ENCODE data around the gene PCLAF. TPM values are rescaled to one million over a fixed set of nuclear protein-coding genes. Genes with fewer than 3 reads are reported as not detected.

Gene PCLAF
- total and polyA plus RNA-seq, 4 donors = 1.4 to 72.2 (median 3.4) TPM

DNA sequence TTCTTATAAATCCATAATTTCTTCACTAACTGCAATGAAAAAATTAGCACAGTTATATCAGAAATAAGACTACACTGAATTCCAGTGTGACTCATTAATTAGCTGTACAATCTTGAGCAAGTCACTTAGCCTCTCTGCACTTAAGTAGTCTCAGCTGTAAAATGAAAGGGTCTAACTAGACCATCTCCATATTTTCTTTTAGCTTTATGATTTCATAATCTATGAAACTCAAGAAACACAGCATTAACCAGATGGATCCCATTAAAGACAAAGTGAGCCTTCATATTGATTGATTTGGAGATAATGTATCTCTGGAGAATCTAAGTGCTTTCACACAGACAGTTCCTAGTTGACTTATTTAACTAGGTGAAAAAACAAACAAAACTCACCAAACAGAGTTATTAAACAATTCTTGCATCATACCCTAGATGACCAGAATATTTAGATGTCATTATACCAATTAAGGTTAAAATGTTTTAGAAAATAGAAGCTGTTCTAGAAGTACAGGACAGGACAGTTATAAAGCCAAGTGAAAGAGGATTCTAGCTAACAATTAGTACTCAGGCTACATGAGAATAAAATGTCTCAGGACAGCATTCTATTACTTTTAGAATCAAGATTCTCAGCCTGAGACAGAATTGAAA lies 36.5 kb downstream of the PCLAF start:
- Histone ChIP-seq H3K4me3 (ENCODE audit: low read depth in 1 of 3, low read length in 3 of 3) (no peak overlapping the region), H3K36me3 (ENCODE audit: control insufficient read depth in 4 of 4, insufficient read depth in 3 of 4, low read depth in 1 of 4, low read length in 3 of 4) (peaks cover 0 to 5% (median 0%) of the 10 kb centered on the region in 4 donors), H3K9me3 (ENCODE audit: control insufficient read depth in 4 of 4, low read length in 3 of 4) (no peaks in the 10 kb centered on the region), H3K27me3 (ENCODE audit: control insufficient read depth in 4 of 4, insufficient read depth in 4 of 4, low read length in 3 of 4) (no peaks in the 10 kb centered on the region), H3K4me1 (ENCODE audit: control insufficient read depth in 4 of 4, insufficient read depth in 4 of 4, low read length in 3 of 4) (peaks cover 0 to 8% (median 2%) of the 10 kb centered on the region in 4 donors), H3K27ac (ENCODE audit: low read depth in 1 of 2, low read length in 2 of 2) (no peak overlapping the region), H3K9ac (ENCODE audit: low read depth in 1 of 2, low read length in 2 of 2) (no peak overlapping the region)
- TF ChIP-seq YY1 (IDR thresholded peaks at IDR 0.05) (no peak), HNF4A (conservative IDR thresholded peaks at IDR 0.05) (no peak), TAF1 (conservative IDR thresholded peaks at IDR 0.05) (no peak)
- TF ChIP-seq, protein P1, sequence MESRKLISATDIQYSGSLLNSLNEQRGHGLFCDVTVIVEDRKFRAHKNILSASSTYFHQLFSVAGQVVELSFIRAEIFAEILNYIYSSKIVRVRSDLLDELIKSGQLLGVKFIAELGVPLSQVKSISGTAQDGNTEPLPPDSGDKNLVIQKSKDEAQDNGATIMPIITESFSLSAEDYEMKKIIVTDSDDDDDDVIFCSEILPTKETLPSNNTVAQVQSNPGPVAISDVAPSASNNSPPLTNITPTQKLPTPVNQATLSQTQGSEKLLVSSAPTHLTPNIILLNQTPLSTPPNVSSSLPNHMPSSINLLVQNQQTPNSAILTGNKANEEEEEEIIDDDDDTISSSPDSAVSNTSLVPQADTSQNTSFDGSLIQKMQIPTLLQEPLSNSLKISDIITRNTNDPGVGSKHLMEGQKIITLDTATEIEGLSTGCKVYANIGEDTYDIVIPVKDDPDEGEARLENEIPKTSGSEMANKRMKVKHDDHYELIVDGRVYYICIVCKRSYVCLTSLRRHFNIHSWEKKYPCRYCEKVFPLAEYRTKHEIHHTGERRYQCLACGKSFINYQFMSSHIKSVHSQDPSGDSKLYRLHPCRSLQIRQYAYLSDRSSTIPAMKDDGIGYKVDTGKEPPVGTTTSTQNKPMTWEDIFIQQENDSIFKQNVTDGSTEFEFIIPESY (IDR thresholded peaks at IDR 0.05) = no peak
- TF ChIP-seq, protein P2, sequence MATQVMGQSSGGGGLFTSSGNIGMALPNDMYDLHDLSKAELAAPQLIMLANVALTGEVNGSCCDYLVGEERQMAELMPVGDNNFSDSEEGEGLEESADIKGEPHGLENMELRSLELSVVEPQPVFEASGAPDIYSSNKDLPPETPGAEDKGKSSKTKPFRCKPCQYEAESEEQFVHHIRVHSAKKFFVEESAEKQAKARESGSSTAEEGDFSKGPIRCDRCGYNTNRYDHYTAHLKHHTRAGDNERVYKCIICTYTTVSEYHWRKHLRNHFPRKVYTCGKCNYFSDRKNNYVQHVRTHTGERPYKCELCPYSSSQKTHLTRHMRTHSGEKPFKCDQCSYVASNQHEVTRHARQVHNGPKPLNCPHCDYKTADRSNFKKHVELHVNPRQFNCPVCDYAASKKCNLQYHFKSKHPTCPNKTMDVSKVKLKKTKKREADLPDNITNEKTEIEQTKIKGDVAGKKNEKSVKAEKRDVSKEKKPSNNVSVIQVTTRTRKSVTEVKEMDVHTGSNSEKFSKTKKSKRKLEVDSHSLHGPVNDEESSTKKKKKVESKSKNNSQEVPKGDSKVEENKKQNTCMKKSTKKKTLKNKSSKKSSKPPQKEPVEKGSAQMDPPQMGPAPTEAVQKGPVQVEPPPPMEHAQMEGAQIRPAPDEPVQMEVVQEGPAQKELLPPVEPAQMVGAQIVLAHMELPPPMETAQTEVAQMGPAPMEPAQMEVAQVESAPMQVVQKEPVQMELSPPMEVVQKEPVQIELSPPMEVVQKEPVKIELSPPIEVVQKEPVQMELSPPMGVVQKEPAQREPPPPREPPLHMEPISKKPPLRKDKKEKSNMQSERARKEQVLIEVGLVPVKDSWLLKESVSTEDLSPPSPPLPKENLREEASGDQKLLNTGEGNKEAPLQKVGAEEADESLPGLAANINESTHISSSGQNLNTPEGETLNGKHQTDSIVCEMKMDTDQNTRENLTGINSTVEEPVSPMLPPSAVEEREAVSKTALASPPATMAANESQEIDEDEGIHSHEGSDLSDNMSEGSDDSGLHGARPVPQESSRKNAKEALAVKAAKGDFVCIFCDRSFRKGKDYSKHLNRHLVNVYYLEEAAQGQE (IDR thresholded peaks at IDR 0.05) = no peak
- DNase-seq (ENCODE audit: low spot score) = no peak

DNA sequence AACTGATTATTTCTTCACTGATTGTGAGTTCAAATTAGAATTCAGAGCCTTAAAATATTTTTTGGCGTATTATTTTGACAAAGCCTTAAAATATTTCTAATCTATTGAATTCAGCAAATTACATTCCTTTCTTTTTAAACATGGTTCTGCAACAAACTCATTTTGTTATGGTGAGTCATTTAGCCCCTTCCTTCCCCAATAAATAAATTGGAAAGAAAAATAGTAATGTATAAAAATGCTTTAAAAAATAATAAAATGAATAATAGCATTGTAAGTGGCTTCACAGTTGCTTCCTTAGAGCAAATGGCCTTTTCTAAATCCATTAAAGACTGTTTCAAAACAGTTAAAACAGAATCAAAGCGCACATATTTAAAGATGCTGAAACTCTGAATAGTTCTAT lies 37.4 kb downstream of the PCLAF start:
- Histone ChIP-seq H3K36me3 (ENCODE audit: control insufficient read depth in 4 of 4, insufficient read depth in 3 of 4, low read depth in 1 of 4, low read length in 3 of 4) (peaks cover 0 to 5% (median 0%) of the 10 kb centered on the region in 4 donors), H3K4me3 (ENCODE audit: low read depth in 1 of 3, low read length in 3 of 3) (no peak overlapping the region), H3K27ac (ENCODE audit: low read depth in 1 of 2, low read length in 2 of 2) (no peak overlapping the region), H3K9me3 (ENCODE audit: control insufficient read depth in 4 of 4, low read length in 3 of 4) (no peaks in the 10 kb centered on the region), H3K4me1 (ENCODE audit: control insufficient read depth in 4 of 4, insufficient read depth in 4 of 4, low read length in 3 of 4) (peaks cover 0 to 8% (median 2%) of the 10 kb centered on the region in 4 donors), H3K27me3 (ENCODE audit: control insufficient read depth in 4 of 4, insufficient read depth in 4 of 4, low read length in 3 of 4) (no peaks in the 10 kb centered on the region), H3K9ac (ENCODE audit: low read depth in 1 of 2, low read length in 2 of 2) (no peak overlapping the region)
- DNase-seq (ENCODE audit: low spot score) = no peak
- WGBS = 99% methylated on average over 2 of the region's 2 CpGs
- TF ChIP-seq FOXA1 (IDR thresholded peaks at IDR 0.05) = no peak
- no peak for TF ChIP-seq RXRA (IDR thresholded peaks at IDR 0.05)
- no peak for TF ChIP-seq YY1 (IDR thresholded peaks at IDR 0.05)
- TF ChIP-seq HNF4A (conservative IDR thresholded peaks at IDR 0.05) = no peak
- TF ChIP-seq, protein P1 (IDR thresholded peaks at IDR 0.05) = no peak
- TF ChIP-seq, protein P3, sequence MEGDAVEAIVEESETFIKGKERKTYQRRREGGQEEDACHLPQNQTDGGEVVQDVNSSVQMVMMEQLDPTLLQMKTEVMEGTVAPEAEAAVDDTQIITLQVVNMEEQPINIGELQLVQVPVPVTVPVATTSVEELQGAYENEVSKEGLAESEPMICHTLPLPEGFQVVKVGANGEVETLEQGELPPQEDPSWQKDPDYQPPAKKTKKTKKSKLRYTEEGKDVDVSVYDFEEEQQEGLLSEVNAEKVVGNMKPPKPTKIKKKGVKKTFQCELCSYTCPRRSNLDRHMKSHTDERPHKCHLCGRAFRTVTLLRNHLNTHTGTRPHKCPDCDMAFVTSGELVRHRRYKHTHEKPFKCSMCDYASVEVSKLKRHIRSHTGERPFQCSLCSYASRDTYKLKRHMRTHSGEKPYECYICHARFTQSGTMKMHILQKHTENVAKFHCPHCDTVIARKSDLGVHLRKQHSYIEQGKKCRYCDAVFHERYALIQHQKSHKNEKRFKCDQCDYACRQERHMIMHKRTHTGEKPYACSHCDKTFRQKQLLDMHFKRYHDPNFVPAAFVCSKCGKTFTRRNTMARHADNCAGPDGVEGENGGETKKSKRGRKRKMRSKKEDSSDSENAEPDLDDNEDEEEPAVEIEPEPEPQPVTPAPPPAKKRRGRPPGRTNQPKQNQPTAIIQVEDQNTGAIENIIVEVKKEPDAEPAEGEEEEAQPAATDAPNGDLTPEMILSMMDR (IDR thresholded peaks at IDR 0.05; ENCODE audit: low read depth, low read length, missing input control) = no peak
- TF ChIP-seq GABPA (IDR thresholded peaks at IDR 0.05 in 1 of 2, conservative IDR thresholded peaks at IDR 0.05 in 1 of 2) = no peak
- no peak for TF ChIP-seq EGR1 (IDR thresholded peaks at IDR 0.05; ENCODE audit: low read depth in 2 of 2)
- TF ChIP-seq FOXA2 (IDR thresholded peaks at IDR 0.05) = no peak
- no peak for TF ChIP-seq TAF1 (conservative IDR thresholded peaks at IDR 0.05)
- TF ChIP-seq RAD21 (IDR thresholded peaks at IDR 0.05) = no peak
- no peak for TF ChIP-seq HNF4G (IDR thresholded peaks at IDR 0.05)
- TF ChIP-seq, protein P4, sequence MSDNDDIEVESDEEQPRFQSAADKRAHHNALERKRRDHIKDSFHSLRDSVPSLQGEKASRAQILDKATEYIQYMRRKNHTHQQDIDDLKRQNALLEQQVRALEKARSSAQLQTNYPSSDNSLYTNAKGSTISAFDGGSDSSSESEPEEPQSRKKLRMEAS (IDR thresholded peaks at IDR 0.05) = no peak
- no peak for TF ChIP-seq SP1 (IDR thresholded peaks at IDR 0.05)
- TF ChIP-seq, protein P5, sequence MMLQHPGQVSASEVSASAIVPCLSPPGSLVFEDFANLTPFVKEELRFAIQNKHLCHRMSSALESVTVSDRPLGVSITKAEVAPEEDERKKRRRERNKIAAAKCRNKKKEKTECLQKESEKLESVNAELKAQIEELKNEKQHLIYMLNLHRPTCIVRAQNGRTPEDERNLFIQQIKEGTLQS (IDR thresholded peaks at IDR 0.05) = no peak

Data from liver (tissue), 9 donors.